Islet precursor cell (in vitro differentiated cells): Measurements from ENCODE around the gene SHC1.

Source experiments
- DNase-seq: peaks from one replicate; pipeline ENCODE4 v3.0.0-alpha.2; 2018

SHC1 gene

DNA sequence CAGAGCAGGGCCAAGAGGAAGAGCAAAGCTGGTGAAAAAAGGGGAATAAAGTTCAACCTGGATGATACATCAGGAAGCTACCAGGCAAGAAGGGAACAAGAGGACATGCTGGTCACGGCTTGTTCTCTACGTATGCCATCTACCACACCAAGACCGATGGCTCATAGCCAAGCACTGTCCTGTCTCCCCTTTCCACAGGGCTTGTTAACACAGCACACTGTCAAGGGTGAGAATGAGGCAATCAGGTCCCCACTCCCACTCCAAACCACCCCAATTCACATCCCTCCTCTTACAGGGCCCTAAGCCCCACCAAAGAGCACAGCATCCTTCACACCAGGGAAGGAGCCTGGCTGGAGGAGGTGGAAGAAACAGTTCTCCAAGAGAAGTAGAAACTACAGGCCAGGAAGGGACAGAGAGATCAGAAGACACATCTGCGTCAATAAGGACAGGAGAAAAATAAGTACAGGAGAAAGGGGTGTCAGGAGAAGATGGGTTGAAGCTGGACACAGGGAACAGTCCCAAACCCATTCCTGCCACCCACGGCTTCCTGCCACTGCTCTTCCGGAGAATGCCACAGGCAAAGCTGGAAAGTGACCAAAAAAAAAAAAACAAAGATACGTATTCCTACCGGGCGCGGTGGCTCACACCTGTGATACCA, 923 bp upstream of the SHC1 start:
- DNase-seq, result no peak

GRCh38 chr1:154969860-154970452, 591 bp downstream of the SHC1 start:
- DNase-seq, result no peak

GRCh38 chr1:154969246-154969645, 1.3 kb downstream of the SHC1 start:
- no peak for DNase-seq

GRCh38 chr1:154968731-154969130, 1.8 kb downstream of the SHC1 start:
- DNase-seq, result no peak

DNA sequence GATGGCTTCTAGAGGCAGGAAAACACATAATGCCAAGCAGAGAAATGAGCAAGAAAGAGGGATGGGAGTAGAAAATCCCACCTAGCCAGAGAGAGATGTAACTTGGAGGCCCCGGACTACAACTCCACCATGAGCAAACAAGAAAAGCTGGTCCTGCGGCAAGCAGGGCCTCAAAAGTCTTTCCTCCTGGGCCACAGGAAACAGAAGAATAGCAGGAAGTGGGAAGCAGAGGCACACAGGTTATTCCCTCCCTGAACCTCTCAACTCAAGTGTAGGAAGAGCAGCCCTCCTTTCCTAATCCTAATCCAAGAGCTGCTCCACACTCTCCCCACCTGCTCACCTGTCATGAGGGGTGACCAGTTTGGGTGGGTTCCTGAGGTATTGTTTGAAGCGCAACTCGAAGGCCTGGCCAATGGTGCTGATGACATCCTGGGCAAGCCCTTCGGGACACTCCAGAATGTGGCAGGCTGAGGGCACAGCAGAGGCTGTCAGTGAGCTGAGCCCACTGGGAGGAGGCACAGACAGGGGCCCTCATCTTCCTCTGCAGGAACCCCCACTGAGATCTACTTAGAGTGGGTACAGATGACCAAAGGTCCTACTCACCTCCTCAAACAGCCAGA, 3.1 kb downstream of the SHC1 start:
- DNase-seq, result no peak

GRCh38 chr1:154966111-154966510, 4.4 kb downstream of the SHC1 start:
- DNase-seq, result no peak

- no peak for DNase-seq
These were observed 6.2 kb downstream of the SHC1 start for GRCh38 chr1:154964359-154964758.

DNA sequence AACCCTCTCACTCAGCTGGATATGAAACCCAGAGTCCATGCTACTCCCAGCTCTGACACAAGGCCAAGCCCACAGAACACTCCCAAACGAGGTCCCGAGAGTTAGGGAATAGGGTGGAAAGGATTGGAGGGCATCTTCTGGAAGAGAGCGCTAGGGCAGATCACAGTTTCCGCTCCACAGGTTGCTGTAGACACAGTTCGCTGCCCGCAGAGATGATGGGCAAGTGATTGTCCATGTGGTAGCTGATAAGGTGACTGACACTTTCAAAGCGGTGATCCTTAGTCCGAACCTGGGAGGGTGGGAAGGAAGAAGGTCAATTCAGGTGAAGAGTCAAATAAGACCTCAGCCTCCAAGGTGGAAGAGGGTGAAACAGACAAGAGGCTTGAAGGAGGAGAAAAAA, 6.9 kb downstream of the SHC1 start:
- no peak for DNase-seq

GRCh38 chr1:154962795-154963330, 7.7 kb downstream of the SHC1 start:
- no peak for DNase-seq

GRCh38 chr1:154962156-154962749, 8.3 kb downstream of the SHC1 start:
- no peak for DNase-seq

GRCh38 chr1:154961207-154962155, 9.1 kb downstream of the SHC1 start, which contains the start of gene PYGO2:
Gene PYGO2 (minus strand): TSS chr1:154961782. CDS start chr1:154961576, 206 bp downstream.
- peak; percentile 90 for DNase-seq

GRCh38 chr1:154960446-154961136, 10.0 kb downstream of the SHC1 start:
- DNase-seq, result no peak

DNA sequence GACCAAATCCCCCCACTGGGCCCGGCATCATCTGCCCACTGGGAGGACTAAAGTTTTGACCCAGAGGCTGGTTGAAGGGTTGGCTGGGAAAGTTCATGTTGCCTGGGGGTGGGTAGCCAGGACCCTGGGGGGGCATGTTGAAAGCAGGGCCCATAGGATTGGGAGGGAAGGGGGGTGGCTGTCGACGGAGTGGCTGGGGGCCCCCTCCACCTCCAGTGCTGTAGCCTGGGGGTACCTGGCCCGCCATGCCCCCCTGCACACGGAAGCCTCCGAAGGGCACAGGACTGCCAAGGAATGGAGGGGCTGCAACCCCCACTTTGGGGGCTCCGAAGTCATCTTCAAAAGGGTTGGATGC, 11.1 kb downstream of the SHC1 start:
- no peak for DNase-seq

DNA sequence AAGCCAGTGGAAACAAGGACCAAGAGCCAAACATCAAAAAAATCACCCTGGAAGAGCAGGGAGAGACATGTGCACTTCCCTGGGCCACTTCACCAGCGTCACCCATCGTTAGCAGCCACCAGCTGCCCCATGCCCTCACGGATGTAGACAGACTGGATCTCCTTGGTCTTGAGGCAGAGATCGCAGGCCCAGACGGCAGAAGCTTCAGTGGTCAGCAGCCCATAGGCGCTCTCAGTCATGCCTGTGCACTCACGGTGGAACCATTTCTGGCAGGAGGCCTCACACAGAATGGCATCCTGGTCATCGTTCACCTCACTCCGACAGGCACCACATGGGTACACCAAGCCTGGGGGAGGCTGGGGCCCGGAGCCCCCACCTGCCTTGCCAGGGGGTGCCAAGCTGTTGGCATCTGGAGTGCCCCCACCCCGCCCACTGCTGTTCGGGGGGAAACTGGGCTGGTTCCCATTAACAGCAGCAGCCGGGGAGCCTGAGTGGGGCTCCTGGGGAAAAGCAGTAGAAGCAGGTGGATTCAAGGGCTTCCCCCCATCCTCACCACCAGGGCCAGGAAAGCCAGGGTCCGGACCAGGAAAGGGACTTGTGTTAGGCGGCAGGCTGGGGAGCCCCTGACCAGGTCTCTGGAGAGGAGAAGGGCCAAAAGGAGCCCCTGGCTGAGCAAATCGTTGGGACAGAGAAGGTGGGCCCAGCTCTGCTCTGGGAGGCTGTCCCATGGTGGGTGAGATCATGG, 11.7 kb downstream of the SHC1 start:
- no peak for DNase-seq

DNA sequence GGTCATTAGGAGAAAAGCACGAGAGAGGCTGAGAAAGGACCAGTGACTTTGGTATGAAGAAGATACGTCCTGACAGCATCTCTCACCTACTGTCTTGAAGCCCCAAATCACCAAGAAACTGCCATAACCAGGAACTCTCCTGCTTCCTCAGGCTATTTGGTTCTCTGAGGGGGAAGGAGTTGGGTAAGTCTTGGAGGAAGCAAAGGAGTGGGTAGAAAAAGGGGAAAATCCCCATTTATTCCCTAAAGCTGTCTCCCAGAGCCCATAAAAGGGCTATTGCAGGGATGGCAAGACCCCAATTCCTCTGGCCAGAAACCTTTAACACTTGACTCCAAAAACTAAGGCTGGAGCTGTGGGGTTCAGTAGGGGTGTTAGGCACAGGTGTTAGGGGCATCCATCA, 12.5 kb downstream of the SHC1 start:
- no peak for DNase-seq

GRCh38 chr1:154957091-154957657, 13.4 kb downstream of the SHC1 start:
- no peak for DNase-seq

GRCh38 chr1:154956544-154956941, 14.0 kb downstream of the SHC1 start:
- no peak for DNase-seq

- DNase-seq, result peak; percentile 96
These were observed 14.6 kb downstream of the SHC1 start, which contains the start of gene PBXIP1 for GRCh38 chr1:154955718-154956543. Gene PBXIP1 (minus strand): TSS chr1:154956099. CDS start chr1:154953721, 2,378 bp downstream.

DNA sequence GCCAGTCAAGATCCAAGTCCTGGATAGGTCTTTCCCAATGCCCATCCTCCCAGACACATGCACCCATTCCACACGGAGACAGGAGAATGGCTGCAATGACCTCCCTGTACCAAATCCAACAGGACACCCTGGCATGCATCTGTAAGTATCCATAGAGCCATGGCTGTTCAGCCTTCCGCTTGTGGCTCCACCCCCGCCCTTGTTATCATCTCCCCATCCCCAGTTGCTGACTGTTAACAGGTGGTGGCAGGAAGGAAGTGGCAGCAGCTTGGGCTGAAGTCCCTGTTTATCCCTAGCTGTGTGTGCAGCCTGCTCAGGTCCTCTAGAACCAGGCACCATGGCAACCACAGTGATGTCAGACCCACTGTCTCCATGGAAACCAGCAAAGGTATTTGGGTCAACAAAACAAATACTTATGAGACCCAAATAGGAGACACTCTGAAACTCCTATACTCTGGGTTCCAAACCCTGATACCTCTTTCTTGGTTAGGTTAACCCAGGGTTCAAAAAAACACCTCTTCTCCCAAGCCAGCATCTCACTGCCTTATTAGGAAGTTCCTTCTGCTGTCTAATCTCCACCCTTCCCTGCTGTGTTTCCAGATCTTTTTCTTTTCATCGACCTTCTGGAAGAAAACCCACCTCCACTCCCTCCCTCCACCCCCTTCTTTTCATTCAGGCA, 15.4 kb downstream of the SHC1 start:
- peak; percentile 72 for DNase-seq
